HG02885 (cell line): ENCODE measurements around the gene C1QL4.
"Not testable (repeated sequence)": the region's sequence is repeated elsewhere in the genome, so short reads cannot be mapped to it uniquely, and the experiment has no call there.

Experiments used
- ATAC-seq: cut with Tn5 transposase; IDR thresholded peaks from one replicate; pipeline ENCODE4 v1.9.1; 2021; ENCODE audit warnings: mild to moderate bottlenecking; ENCODE audit not compliant: unreplicated experiment, poor library complexity

Gene C1QL4

DNA sequence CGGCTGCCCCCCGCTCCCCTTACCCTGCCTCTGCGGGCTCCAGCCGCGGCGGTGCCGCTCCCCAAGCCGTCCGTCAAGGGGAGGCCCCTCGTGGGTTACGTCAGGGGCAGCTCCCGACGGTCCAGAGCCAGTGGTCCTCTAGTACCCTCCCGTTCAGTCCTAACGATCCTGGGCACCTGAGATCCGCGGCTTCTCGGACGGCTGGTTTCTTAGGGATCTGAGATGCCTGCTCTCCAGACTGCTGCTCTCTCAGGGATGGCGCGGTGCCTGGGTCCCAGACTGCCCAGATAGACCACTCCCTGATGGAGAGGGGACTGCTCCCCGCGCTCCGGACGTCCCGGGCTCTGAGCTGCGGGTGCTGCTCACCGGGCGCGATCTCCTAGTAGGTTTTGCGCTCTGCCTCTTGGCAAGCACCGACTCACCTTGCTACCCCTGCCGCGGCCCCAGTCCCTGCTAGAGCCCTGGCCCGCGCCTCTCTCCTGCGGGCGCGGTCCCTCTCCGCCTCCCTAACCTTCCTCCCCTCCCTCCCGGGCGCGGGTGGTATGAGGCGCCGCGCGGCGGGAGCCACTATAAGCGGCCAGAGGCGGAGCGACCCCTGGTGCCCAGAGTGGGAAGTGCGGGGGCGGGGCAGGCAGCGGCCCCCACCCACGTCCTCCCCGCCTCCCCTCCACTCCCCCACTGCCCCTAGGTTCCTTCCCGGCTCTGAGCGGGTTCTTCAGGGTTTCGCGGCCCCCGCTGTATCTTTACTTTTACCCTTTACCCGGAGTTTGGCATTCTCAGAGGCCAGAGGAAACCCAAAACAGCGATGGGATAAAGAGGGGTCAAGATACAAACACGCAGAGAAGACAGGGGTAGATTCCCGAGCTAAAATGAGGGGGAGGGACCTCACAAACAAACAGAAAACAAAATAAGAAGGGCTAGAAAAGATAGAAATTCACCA lies at the start of gene C1QL4:
Gene C1QL4, minus strand, starts transcription at position 544 of the 940 bp plus-strand sequence. CDS start 711 bp downstream, outside the sequence.
- ATAC-seq = peak; percentile 76

- ATAC-seq = not testable (repeated sequence)
These were observed 43.2 kb upstream of the C1QL4 start for GRCh38 chr12:49380184-49380583.

- no peak for ATAC-seq
These were observed 40.4 kb upstream of the C1QL4 start for GRCh38 chr12:49377386-49377785.

DNA sequence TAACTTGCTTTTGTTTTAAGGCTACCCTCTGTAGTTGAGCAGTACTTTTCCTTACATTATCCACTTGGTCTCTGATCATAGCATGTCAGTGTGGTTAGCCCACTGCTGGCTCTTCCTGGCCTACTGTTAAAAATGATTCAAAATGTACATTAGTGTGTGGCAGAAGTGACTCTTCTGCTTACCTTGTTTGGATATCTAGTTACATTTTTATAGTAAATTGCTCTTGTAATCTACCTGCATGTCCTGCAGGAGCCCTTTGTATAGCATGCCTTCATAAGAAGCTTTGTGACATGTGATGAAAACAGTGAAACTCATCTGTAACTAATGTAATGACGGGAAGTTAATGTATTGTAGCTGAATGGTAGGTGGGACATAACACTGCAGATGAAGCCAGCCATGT lies 38.4 kb upstream of the C1QL4 start:
- ATAC-seq = no peak

GRCh38 chr12:49370539-49370938 lies 33.6 kb upstream of the C1QL4 start:
- ATAC-seq = no peak

GRCh38 chr12:49369411-49370145 lies 32.6 kb upstream of the C1QL4 start:
- peak; percentile 38 for ATAC-seq

DNA sequence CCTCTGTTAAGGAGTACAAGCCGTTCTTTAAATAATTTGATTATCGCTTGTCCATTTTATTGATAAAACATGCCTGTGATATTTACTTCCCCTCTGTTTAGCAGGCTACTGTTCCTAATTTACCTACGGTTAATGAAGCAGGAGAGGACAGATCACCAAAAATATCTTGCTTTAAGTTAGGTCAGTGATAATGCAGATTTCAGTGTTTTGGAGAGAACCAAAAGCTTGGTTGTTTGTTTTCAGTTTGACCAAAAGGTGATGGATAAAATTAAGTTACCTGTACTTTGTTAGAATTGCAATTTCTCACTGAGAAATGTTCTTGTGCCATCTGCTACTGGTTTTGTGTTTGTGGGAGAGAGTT lies 31.2 kb upstream of the C1QL4 start:
- ATAC-seq = no peak

GRCh38 chr12:49367381-49368239 lies 30.6 kb upstream of the C1QL4 start, which contains the start of gene SPATS2:
Gene SPATS2 (plus strand): TSS chr12:49367462. CDS start chr12:49461013, 93,551 bp downstream.
- ATAC-seq = no peak

DNA sequence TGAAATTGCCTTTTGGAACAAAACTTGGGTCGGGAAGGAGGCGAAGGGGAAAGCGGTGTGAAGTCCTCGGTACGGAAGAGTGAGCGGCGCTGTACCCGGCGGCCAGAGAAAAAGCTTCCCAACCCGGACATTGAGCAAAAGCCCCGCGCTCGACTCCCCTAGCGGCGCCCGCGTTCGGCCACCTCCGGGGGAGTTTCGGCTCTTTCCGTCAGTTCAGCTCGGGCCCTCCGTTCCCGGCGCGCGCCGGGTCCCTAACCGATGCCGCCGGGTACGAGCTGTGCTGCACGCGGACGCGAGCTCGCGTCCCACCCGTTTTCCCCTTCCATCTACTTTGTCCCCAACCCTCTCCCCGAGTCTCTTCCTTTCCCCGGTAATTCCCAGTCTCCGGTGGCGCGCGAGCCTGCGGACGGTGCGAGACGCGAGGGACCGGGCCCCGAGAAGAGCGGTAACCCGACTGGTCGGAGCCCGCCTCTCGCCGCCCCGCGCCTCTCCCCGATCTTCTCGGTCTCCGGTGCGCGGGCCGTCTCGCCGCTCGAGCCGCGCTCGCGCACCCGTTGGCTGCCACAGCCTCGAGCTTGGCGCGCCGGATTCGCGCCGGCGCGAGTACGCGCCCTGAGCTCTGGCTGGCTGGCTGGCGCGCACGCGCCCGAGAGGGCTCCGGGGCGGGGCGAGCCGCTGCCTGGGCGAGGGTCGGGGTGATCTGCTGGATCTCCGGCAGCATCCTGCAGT lies 29.8 kb upstream of the C1QL4 start:
- ATAC-seq = peak; percentile 75

DNA sequence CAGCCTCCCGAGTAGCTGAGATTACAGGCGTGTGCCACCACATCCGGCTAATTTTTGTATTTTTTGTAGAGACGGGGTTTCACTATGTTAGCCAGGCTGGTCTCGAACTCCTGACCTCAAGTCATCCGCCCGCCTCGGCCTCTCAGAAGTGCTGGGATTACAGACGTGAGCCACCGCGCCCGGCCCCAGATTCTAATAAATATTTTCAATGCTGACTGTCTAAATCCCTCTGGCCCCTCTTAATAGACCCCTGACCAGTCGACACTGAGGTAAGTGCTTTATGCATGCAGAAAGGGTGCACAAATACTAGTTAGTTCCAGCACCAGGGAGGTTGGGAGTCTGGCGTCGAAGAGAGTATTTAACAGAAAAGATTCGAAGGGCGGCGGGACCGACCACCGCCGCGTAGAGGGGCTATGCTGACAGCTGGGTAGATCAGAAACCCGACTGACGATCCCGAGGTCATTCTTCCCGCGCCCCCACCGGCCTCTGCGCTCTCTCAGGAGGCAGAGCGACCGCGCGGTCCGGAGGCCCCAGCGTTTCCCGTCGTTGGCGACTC lies 29.2 kb upstream of the C1QL4 start:
- ATAC-seq = peak; percentile 13

GRCh38 chr12:49365542-49365941 lies 28.6 kb upstream of the C1QL4 start:
- ATAC-seq = no peak

- ATAC-seq = no peak
These were observed 28.0 kb upstream of the C1QL4 start for GRCh38 chr12:49364989-49365388.

DNA sequence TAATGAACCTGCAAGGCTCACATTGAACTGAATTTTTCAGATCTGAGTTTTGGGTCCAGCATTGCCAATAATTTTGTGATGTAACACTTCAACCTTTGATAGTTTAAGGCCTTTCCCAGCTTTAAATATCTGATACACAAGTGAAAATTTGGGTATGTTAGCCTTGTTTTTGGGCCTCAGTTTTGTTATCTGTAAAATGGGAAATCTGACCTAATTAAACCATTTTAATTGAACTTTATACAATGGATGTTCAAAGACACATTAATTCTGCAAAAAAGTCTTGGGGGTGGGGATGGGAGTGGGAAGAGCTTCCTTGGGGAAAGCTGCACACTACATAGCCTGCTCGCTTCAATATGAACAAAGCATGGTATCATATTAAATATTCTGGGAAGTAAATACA lies 25.1 kb upstream of the C1QL4 start:
- no peak for ATAC-seq

GRCh38 chr12:49359671-49360070 lies 22.7 kb upstream of the C1QL4 start:
- ATAC-seq = no peak

- peak; percentile 44 for ATAC-seq
These were observed 21.6 kb upstream of the C1QL4 start for GRCh38 chr12:49358483-49359141.

- no peak for ATAC-seq
These were observed 20.2 kb upstream of the C1QL4 start for GRCh38 chr12:49357103-49357678.

DNA sequence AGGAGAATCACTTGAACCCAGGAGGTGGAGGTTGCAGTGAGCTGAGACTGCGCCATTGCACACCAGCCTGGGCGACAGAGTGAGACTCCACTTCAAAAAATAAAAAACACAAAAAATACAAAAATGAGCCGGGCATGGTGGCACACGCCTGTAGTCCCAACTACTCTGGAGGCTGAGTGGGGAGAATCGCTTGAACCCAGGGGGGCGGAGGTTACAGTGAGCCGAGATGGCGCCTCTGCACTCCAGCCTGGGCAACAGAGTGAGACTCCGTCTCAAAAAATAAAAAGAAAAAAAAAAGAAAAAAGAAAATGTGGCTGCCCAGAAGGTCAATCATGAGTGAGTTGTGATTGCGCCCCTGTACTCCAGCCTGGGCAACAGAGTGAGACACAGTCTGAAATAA lies 18.9 kb upstream of the C1QL4 start:
- no peak for ATAC-seq

DNA sequence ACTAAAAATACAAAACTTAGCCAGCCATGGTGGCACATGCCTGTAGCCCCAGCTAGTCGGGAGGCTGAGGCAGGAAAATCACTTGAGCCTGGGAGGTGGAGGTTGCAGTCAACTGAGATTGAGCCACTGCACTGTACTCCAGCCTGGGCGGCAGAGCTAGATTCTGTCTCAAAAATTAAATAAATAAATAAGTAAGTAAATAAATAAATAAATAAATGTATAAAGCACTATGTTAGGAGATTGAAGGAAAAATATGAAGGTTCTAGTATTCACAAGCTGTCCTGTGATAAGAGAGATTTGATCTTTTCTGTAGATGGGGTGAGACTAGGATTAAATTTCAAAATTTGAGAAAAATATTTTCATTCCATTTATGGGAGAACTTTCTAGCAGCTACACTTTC lies 15.4 kb upstream of the C1QL4 start:
- ATAC-seq = no peak

- ATAC-seq = no peak
These were observed 12.3 kb upstream of the C1QL4 start for GRCh38 chr12:49349266-49349665.
